Neural progenitor cell (in vitro differentiated cells): ENCODE results near the gene CRTC2.

Source experiments
- EZH2 ChIP-seq: fragments of 200-600 bp; sonication (generic); IDR thresholded peaks from 2 replicates; pipeline ENCODE4 v1.6.1; 2017; ENCODE audit warnings: antibody characterized with exemption, mild to moderate bottlenecking, moderate library complexity
- TF ChIP-seq, protein P1 (sequence below): fragments of 200-600 bp; sonication (generic); IDR thresholded peaks from 2 replicates; pipeline ENCODE4 v1.5.1; 2017; ENCODE audit warnings: antibody characterized with exemption, mild to moderate bottlenecking

DNA sequence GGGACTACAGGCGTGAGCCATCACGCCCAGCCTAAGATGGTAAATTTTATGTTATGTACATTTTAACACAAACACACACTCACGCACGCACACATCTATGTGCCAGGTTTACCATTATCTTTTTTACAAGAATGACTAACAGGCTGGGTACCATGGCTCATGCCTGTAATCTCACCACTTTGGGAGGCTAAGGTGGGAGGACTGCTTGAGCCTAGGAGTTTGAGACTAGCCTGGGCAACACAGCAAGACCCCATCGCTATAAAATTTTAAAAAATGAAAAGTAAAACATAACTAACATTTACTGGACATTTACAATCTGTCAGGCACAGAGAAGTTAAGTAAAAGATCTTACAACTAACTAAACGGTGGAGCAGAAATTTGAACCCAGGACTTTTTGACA lies 50.3 kb downstream of the CRTC2 start:
- TF ChIP-seq, protein P1, sequence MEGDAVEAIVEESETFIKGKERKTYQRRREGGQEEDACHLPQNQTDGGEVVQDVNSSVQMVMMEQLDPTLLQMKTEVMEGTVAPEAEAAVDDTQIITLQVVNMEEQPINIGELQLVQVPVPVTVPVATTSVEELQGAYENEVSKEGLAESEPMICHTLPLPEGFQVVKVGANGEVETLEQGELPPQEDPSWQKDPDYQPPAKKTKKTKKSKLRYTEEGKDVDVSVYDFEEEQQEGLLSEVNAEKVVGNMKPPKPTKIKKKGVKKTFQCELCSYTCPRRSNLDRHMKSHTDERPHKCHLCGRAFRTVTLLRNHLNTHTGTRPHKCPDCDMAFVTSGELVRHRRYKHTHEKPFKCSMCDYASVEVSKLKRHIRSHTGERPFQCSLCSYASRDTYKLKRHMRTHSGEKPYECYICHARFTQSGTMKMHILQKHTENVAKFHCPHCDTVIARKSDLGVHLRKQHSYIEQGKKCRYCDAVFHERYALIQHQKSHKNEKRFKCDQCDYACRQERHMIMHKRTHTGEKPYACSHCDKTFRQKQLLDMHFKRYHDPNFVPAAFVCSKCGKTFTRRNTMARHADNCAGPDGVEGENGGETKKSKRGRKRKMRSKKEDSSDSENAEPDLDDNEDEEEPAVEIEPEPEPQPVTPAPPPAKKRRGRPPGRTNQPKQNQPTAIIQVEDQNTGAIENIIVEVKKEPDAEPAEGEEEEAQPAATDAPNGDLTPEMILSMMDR = no peak
- no peak for TF ChIP-seq EZH2
